Prostate gland (tissue), 2 donors: Measurements from ENCODE around the gene ACADM.

Experiments used
- CTCF ChIP-seq, 4 experiments: fragments of 200-600 bp in 2 of 4; fragments of 450-650 bp in 2 of 4; sonication (generic) in 2 of 4; IDR thresholded peaks; 1 replicate in 3 of 4; 2 replicates in 1 of 4; pipeline ENCODE4 v1.5.1; 2016 to 2019; ENCODE audit warnings: antibody characterized with exemption in 4 of 4, mild to moderate bottlenecking in 2 of 4, moderate library complexity in 2 of 4
- POLR2A ChIP-seq: fragments of 450-650 bp; IDR thresholded peaks from one replicate; pipeline ENCODE4 v1.6.1; 2016; ENCODE audit warnings: antibody characterized with exemption, mild to moderate bottlenecking
- POLR2AphosphoS5 ChIP-seq: sonication (generic); formaldehyde crosslinking; IDR thresholded peaks from one replicate; pipeline ENCODE4 v1.6.1; 2017; ENCODE audit warnings: antibody characterized with exemption

DNA sequence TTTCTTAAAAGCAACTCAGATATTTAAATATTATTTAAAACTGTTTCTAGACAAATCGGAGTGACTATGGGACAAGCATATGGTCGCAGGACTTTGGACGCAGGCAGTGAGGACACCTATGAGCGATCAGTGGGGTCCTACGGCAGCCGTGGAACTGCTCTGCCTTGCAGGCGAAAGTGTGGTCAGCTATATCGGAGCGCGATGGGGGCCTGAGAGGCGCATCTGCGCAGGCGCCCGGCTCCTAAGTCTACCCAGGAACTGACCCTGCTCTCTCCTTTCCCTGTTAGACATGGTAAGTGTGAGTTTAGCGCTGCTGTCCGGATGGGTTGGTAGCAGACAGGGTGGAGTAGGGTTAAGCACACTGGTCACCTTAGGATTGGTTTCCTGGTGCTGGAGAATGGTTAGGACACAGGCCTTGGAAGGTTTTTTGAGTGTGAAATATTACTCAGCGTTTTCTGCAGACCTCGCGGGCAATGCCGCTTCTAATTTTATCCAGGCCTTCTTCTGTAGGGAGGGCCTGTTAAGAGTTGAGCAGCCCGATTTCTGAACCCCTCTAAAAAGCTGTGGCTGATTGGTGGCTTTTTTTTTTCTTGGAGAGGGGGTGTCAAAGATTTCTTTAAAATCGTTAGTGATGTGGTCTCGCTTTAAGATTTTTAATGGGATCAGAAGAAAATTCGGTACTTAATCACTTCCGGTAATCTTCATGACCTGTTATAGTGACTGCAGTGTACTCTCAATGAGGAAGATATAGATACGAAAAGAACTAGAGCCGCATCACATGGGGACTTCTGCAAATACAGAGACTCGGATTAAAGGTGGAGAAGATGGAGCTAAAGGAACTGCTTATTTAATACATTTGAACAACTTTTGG is 61.7 kb downstream of the ACADM start, which contains the start of gene RABGGTB:
- TF ChIP-seq CTCF (IDR thresholded peaks at IDR 0.05), result peak in 1 of 4 experiments; percentile 6
- peak; percentile 82 for TF ChIP-seq POLR2A
- TF ChIP-seq POLR2AphosphoS5, result peak; percentile 92
